AG04449 (cell line): ENCODE results near the gene UNC5B.

Experiments
- CTCF ChIA-PET: fragments of 350-600 bp; formaldehyde crosslinking; extraction: SDS; loops from one replicate; lab custom pipeline; 2021; ENCODE audit warnings: antibody characterized with exemption; lab: Yijun Ruan, JAX
- POLR2A ChIA-PET: fragments of 400-600, 350-600 bp; formaldehyde crosslinking; extraction: SDS; loops from one replicate; lab custom pipeline; 2020; ENCODE audit warnings: antibody characterized with exemption, inconsistent platforms; lab: Yijun Ruan, JAX
- DNase-seq: peaks from one replicate; pipeline ENCODE4 v3.0.0-alpha.2; 2010; ENCODE audit warnings: low read depth, low spot score
- H3K4me3 ChIP-seq: 2 replicates; pipeline ENCODE4 v1.5.1; 2011; ENCODE audit warnings: low read depth, mild to moderate bottlenecking, control low read depth, low read length
- TF ChIP-seq, protein P1 (sequence below): IDR thresholded peaks from one replicate; pipeline ENCODE4 v1.5.1; 2011; ENCODE audit warnings: mild to moderate bottlenecking, moderate library complexity, low read length, control low read depth, inconsistent platforms; ENCODE audit not compliant: insufficient read depth; ENCODE audit errors: missing control alignments

The UNC5B gene

DNA sequence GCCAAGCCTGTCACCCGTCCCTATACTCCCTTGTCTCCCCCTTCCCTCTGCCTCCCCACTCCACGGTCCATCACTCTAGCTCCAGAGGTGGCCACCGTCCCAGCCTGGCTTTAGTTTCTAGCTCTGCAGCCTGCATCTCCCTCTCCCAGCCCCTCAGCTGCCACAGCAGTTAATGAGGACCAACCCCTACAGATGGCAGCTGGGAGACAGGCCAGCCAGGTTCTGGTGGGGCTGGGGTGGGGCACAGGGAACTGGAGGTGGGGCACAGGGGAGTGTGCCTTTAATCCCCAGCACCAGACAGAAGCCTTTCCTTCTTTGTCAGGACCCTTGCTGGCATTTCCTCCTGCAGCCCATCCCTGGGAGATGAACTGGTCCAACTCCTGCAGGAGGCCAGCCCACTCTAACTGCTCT lies 21.1 kb downstream of the UNC5B start:
- ChIA-PET CTCF (interaction anchor here (0.8 to 10.7 kb wide), 6 partner anchors 11 to 52 kb away, joined by 3 to 98 read pairs (median 4); partner anchors contain the start of gene UNC5B), POLR2A (interaction anchor here (1.3 kb wide), 1 partner anchor 21 kb away, joined by 3 read pairs; no protein-coding TSS in a partner anchor)
- TF ChIP-seq, protein P1, sequence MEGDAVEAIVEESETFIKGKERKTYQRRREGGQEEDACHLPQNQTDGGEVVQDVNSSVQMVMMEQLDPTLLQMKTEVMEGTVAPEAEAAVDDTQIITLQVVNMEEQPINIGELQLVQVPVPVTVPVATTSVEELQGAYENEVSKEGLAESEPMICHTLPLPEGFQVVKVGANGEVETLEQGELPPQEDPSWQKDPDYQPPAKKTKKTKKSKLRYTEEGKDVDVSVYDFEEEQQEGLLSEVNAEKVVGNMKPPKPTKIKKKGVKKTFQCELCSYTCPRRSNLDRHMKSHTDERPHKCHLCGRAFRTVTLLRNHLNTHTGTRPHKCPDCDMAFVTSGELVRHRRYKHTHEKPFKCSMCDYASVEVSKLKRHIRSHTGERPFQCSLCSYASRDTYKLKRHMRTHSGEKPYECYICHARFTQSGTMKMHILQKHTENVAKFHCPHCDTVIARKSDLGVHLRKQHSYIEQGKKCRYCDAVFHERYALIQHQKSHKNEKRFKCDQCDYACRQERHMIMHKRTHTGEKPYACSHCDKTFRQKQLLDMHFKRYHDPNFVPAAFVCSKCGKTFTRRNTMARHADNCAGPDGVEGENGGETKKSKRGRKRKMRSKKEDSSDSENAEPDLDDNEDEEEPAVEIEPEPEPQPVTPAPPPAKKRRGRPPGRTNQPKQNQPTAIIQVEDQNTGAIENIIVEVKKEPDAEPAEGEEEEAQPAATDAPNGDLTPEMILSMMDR, result no peak
- DNase-seq, result no peak
- no peak overlapping the region for H3K4me3 ChIP-seq

GRCh38 chr10:71234004-71234894 lies 21.9 kb downstream of the UNC5B start:
- ChIA-PET POLR2A (interaction anchor here (1.3 kb wide), 1 partner anchor 22 kb away, joined by 3 read pairs; no protein-coding TSS in a partner anchor), CTCF (interaction anchor here (0.6 to 10.7 kb wide), 9 partner anchors 10 to 309 kb away, joined by 3 to 98 read pairs (median 3); partner anchors contain the start of gene UNC5B)
- no peak overlapping the region for H3K4me3 ChIP-seq
- TF ChIP-seq, protein P1, result no peak
- no peak for DNase-seq

DNA sequence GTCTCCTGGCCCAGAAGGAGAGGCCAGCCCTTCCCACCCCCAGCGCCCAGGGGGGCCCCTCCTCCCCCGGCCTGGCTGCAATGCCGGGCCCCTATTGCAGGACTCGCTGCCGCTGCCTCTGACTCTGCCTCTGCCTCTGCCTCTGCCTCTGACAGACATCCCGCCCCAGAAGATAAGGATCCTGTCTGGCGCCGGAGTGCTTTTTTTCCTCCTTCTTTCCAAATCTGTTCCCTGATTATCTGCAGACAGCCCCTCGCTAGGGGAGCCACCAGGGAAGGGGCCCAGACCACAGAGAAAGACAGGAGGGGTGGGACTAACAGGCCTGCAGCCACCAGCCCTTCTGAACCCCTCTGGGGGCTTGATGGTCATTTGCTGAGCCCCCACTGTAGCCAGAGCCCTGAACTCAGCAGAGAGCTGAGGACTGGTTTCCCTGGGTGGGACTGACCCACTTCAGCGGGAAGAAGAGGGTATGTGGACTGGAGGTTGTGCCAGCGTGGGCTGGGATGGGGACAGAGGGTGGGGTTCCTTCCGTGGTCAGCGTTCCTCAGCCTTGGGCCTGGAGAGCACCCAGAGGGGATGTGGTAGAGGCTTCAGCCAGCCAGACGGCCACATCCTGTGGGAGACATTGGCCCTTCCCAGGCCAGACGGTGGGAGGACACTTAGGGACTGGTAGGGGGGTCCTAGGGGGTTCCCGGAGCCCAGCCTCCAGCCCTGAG lies 22.8 kb downstream of the UNC5B start:
- ChIA-PET CTCF (interaction anchor here (0.9 to 10.7 kb wide), 9 partner anchors 10 to 311 kb away, joined by 3 to 98 read pairs (median 3); no protein-coding TSS in a partner anchor), POLR2A (interaction anchor here (0.7 to 1.2 kb wide), 5 partner anchors 9 to 35 kb away, joined by 3 to 8 read pairs (median 3); partner anchors contain the start of gene UNC5B)
- TF ChIP-seq, protein P1, result no peak
- no peak for DNase-seq
- peak overlapping the region; percentile 8; the same call in 1 of the 2 replicates for H3K4me3 ChIP-seq

DNA sequence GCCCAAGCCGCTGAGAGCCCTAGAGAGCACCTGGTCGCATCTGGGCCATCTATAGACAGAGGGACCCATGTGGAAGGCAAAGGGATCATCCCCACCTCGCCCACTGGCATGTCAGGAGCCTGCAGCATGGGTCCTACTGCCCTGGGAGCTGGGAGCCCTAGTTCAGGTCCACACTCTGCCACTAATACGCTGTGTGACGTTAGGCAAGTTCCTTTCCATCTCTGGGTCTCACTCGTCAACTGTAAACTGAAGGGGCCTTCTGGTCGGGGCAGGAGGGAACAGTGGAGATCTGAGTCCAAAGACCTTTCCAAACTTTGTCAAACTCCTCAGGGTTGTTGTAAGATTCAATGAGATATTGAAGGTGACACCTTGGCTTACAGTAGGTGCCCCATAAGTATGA lies 23.4 kb downstream of the UNC5B start:
- CTCF ChIA-PET, result interaction anchor here (1.0 to 10.7 kb wide), 7 partner anchors 9 to 311 kb away, joined by 3 to 98 read pairs (median 3); no protein-coding TSS in a partner anchor
- TF ChIP-seq, protein P1, result no peak
- H3K4me3 ChIP-seq, result no peak overlapping the region
- no peak for DNase-seq
- POLR2A ChIA-PET, result interaction anchor here (0.7 to 1.2 kb wide), 5 partner anchors 8 to 36 kb away, joined by 3 to 8 read pairs (median 3); partner anchors contain the start of gene UNC5B

GRCh38 chr10:71236286-71236685 lies 23.9 kb downstream of the UNC5B start:
- DNase-seq, result no peak
- TF ChIP-seq, protein P1, result no peak
- CTCF ChIA-PET, result interaction anchor here (0.8 to 10.7 kb wide), 10 partner anchors 9 to 312 kb away, joined by 3 to 98 read pairs (median 4); no protein-coding TSS in a partner anchor
- POLR2A ChIA-PET, result interaction anchor here (0.7 to 1.2 kb wide), 2 partner anchors 8 to 18 kb away, joined by 3 to 5 read pairs; no protein-coding TSS in a partner anchor
- H3K4me3 ChIP-seq, result no peak overlapping the region
